Measurements from ENCODE around the gene ROGDI.
"Not testable (repeated sequence)": the region's sequence is repeated elsewhere in the genome, so short reads cannot be mapped to it uniquely, and the experiment has no call there.

The ROGDI gene

DNA sequence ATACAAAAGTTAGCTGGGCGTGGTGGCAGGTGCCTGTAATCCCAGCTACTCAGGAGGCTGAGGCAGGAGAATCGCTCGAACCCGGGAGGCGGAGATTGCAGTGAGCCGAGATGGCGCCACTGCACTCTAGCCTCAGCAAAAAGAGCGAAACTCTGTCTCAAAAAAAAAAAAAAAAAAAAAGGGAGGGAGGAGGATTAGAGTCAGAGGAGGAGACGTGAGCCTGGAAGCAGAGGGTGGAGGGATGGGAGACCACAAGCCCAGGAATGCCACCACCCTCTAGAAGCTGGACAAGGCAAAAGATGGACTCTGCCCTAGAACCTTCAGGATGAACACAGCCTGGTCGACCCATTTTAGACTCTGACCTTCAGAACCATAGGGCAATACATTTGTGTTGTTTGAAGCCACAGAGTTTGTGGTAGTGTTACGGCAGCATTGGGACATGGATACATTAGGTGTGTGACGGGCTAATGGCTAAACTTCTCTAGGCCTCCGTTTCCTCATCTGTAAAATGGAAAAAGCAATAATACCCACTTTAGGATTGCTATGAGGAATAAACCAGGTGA, 9.4 kb downstream of the ROGDI start:
- no peak overlapping the region for H3K4me3 Mint-ChIP-seq
- no peaks in the 10 kb centered on the region for H3K9me3 Mint-ChIP-seq
- H3K27me3 Mint-ChIP-seq = peaks cover 6% of the 10 kb centered on the region
- H3K27ac Mint-ChIP-seq = no peak overlapping the region
- intact Hi-C loops (cut with micrococcal nuclease) = no loop called here
- H3K4me1 Mint-ChIP-seq (ENCODE audit: low read depth) = no peaks in the 10 kb centered on the region
- peaks cover 31% of the 10 kb centered on the region for H3K36me3 Mint-ChIP-seq (ENCODE audit: low read depth)

DNA sequence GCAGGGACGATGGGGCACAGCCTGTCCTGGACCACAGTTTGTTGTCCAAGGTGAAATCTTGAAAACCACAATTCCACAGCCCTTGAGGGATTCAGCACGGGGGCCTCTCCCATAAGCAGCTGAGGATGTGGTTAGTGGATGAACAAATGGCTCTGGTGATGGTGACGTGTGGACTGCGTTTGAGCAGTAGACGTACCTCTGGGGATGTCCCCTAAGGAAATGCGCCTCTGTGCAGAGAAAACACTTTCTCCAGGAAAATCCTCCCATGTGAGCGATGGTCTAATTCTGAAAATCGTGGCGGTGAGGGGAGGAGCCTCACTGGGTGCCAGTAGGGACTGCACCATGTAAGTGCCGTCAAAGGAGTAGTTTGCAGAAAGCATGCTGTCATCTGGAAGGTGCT, 11.6 kb downstream of the ROGDI start:
- Mint-ChIP-seq H3K4me1 (ENCODE audit: low read depth) (no peaks in the 10 kb centered on the region), H3K9me3 (no peaks in the 10 kb centered on the region), H3K27ac (no peak overlapping the region), H3K27me3 (peaks cover 9% of the 10 kb centered on the region), H3K4me3 (no peak overlapping the region), H3K36me3 (ENCODE audit: low read depth) (peaks cover 10% of the 10 kb centered on the region)
- intact Hi-C loops (cut with micrococcal nuclease) = no loop called here

DNA sequence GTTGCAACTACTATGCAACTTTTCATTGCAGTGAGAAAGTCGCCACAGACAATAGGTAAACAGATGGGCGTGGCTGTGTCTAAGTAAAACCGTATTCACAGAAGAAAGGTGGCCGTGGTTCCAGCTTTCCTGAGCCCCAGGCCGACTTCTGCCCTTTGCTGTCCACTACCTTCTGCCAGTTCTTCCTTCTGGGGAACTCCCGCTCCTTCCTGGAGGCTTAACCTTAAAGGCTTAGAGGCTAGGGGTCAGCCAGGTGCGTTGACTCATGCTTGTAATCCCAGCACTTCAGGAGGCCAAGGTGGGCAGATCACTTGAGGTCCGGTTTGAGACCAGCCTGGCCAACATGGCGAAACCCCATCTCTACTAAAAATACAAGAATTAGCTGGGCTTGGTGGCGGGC, 12.2 kb downstream of the ROGDI start:
- Mint-ChIP-seq H3K9me3 (no peaks in the 10 kb centered on the region), H3K4me3 (no peak overlapping the region), H3K4me1 (ENCODE audit: low read depth) (no peaks in the 10 kb centered on the region), H3K36me3 (ENCODE audit: low read depth) (peaks cover 4% of the 10 kb centered on the region), H3K27me3 (peaks cover 9% of the 10 kb centered on the region), H3K27ac (no peak overlapping the region)
- intact Hi-C loops (cut with micrococcal nuclease) = no loop called here

DNA sequence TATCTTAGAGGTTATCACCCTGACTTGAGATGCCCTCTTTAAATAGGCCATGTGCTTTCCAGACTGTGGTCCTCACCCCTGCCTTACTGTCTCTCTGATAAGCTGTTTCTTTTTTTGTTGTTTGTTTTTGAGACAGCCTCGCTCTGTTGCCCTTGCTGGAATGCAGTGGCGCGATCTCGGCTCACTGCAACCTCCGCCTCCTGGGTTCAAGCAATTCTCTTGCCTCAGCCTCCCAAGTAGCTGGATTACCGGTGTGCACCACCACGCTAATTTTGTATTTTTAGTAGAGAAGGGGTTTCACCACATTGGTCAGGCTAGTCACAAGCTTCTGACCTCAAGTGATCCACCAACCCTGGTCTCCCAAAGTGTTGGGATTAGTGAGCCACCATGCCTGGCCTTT, 13.5 kb downstream of the ROGDI start:
- Mint-ChIP-seq H3K9me3 (no peaks in the 10 kb centered on the region), H3K27ac (no peak overlapping the region), H3K36me3 (ENCODE audit: low read depth) (no peaks in the 10 kb centered on the region), H3K27me3 (peaks cover 9% of the 10 kb centered on the region), H3K4me1 (ENCODE audit: low read depth) (no peaks in the 10 kb centered on the region), H3K4me3 (no peak overlapping the region)
- intact Hi-C loops (cut with micrococcal nuclease) = no loop called here

DNA sequence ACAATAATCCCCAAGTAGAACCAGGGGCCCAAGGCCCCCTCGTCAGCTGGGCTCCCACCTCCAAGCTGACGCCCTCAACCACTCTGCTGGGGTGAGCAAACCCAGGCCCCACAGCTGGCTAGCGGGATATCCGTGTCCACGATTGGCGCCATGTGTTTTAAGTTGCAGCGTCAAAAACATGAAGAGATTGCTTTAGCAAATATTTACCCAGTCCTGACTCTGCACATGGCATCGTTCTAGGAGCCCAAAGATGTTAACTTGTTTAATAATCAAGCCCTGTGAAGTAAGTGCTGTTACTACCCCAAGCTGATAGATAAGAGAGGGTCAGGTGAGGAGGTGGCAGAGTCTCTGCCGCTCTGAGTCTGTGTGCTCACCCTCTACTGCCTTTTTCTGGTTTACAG, 13.9 kb downstream of the ROGDI start:
- no peaks in the 10 kb centered on the region for H3K36me3 Mint-ChIP-seq (ENCODE audit: low read depth)
- no peak overlapping the region for H3K4me3 Mint-ChIP-seq
- intact Hi-C loops (cut with micrococcal nuclease) = no loop called here
- no peaks in the 10 kb centered on the region for H3K9me3 Mint-ChIP-seq
- H3K4me1 Mint-ChIP-seq (ENCODE audit: low read depth) = no peaks in the 10 kb centered on the region
- H3K27ac Mint-ChIP-seq = no peak overlapping the region
- peaks cover 9% of the 10 kb centered on the region for H3K27me3 Mint-ChIP-seq

DNA sequence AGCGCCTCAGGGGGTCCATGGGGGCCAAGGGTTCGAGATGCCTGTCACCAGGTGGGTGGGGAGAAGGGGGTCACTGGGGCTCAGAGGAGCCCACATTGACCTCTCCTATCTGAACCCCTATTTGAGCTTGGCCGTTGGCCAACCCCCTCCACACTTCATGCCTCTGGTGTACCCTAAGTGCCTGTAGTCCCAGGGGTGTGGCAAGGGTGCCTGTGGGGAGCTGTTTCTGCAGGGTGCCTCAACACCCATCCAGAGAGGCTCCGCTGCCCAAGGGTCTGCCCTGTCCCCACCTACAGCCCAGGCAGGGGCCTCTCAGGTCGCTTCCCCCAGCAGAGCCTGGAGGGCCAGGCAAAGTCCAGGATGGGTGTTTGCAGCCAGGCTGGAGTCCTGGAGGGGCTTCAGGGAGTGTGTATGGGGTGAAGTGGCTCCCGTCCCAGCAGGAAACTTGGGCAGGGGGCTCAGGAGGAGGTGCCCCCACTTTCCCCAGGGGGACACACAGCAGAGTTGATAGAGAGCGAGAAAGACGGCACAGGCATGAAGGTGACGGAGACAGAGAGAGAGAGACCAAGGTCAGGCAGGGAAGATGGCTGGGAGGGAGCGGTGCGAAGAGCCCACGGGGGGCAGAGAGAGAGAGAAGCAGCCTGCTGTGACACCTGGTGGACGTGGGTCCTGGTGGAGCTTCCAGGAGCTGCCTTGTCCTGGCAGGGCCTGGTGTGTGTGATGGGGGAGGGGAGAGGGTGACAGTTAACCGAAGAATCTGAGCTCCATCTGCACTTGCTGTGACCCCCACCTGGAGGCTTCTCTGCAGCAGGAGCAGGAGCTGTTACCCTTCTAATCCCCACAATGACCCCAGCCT, 14.6 kb downstream of the ROGDI start, which contains the start of gene SEPTIN12:
SEPTIN12 (minus strand) TSS at position 719 of the 856 bp plus-strand sequence; CDS start at position 19, 700 bp downstream.
- H3K4me3 Mint-ChIP-seq = no peak within 1 kb of the TSS
- H3K27me3 Mint-ChIP-seq = peaks cover 9% of the 10 kb centered on the region
- H3K27ac Mint-ChIP-seq = no peak within 1 kb of the TSS
- H3K4me1 Mint-ChIP-seq (ENCODE audit: low read depth) = peaks cover 5% of the 10 kb centered on the region
- intact Hi-C loops (cut with micrococcal nuclease) = no loop called here
- H3K36me3 Mint-ChIP-seq (ENCODE audit: low read depth) = no peaks in the 10 kb centered on the region
- no peaks in the 10 kb centered on the region for H3K9me3 Mint-ChIP-seq

DNA sequence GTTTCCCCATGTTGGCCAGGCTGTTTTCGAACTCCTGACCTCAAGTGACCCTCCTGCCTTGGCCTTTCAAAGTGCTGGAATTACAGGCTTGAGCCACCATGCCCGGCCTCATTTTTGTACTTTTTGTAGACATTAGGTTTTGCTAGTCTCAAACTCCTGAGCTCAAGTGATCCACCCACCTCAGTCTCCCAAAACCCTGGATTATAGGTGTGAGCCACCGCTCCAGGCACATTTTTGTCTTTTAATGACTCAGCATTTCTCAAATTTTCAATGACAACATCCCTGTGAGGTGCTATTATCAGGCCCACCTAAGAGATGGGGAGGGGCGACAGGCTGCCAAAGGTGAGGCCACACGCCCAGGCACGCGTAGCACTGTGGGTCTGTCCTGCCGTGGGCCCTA, 15.4 kb downstream of the ROGDI start:
- intact Hi-C loops (cut with micrococcal nuclease) = no loop called here
- Mint-ChIP-seq H3K4me3 (no peak overlapping the region), H3K4me1 (ENCODE audit: low read depth) (peaks cover 13% of the 10 kb centered on the region), H3K27me3 (peaks cover 9% of the 10 kb centered on the region), H3K9me3 (no peaks in the 10 kb centered on the region), H3K36me3 (ENCODE audit: low read depth) (no peaks in the 10 kb centered on the region), H3K27ac (no peak overlapping the region)

DNA sequence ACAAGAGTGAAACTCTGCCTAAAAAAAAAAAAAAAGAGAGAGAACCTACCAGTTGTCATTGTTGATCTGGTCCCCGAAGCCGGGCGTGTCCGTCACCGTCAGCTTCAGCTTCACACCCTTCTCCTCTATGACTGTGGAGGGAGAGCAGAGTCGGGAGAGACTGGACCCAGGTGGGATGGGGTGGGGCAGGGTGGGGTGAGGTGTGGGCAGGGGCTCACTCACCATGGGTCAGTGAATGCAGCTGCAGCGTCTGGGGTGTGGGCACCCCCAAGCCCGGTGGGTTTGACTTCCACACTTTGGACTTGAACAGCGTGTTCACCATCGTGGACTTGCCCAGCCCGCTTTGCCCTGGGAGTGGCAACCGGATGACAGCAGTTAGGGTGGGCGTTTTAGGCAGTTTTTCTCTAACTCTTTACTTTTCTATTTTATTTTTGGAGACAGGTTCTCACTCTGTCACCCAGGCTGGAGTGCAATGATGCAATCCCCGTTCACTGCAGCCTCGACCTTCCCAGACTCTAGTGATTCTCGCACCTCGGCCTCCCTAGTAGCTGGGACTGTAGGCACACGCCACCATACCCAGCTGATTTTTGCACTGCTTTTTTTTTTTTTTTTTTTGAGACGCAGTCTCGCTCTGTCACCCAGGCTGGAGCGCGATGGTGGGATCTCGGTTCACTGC, 16.5 kb downstream of the ROGDI start:
- Mint-ChIP-seq H3K9me3 (no peaks in the 10 kb centered on the region), H3K36me3 (ENCODE audit: low read depth) (no peaks in the 10 kb centered on the region), H3K4me3 (no peak overlapping the region), H3K4me1 (ENCODE audit: low read depth) (peaks cover 20% of the 10 kb centered on the region), H3K27me3 (peaks cover 9% of the 10 kb centered on the region), H3K27ac (no peak overlapping the region)
- intact Hi-C loops (cut with micrococcal nuclease) = no loop called here

DNA sequence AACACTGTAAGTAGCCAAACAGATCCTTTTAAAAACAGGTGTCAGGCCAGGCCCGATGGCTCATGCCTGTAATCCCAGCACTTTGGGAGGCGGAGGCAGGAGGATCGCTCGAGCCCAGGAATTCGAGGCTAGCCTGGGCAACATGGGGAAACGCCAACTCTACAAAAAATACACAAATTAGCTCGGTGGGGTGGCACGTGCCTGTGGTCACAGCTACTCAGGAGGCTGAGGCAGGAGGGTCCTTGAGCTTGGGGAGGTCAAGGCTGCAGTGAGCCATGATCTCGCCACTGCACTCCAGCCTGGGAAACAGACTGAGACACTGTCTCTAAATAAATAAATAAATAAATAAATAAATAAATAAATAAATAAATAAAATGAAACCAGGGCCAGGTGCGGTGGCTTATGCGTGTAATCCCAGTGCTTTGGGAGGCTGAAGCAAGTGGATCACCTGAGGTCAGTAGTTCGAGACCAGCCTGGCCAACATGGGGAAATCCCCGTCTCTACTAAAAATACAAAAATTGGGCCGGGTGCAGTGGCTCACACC, 17.9 kb downstream of the ROGDI start:
- H3K36me3 Mint-ChIP-seq (ENCODE audit: low read depth); H3K27me3 Mint-ChIP-seq; H3K27ac Mint-ChIP-seq; H3K4me3 Mint-ChIP-seq; H3K9me3 Mint-ChIP-seq; intact Hi-C loops (cut with micrococcal nuclease): not testable (repeated sequence)
- peaks cover 20% of the 10 kb centered on the region for H3K4me1 Mint-ChIP-seq (ENCODE audit: low read depth)

DNA sequence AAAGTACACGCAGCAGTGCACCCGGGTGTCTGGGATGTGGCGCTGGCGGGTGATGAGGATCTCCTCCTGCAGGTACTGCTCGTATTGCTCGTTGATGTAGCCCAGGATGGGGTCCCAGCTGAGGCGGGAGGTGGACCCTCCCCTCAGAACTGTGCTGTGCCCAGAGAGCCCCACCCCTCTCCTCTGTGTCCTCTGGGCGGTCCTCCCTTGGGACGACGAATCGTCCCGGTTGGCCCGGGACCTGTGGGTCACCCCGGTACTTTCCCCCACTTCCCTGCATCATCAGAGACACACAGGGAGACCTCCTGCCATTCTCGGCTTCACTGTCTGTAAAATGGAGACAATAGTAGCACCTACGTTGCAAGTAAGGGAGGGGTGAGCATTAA, 18.5 kb downstream of the ROGDI start:
- Mint-ChIP-seq H3K4me1 (ENCODE audit: low read depth) (peaks cover 20% of the 10 kb centered on the region), H3K4me3 (no peak overlapping the region), H3K27me3 (peaks cover 4% of the 10 kb centered on the region), H3K36me3 (ENCODE audit: low read depth) (no peaks in the 10 kb centered on the region), H3K9me3 (no peaks in the 10 kb centered on the region), H3K27ac (no peak overlapping the region)
- intact Hi-C loops (cut with micrococcal nuclease) = no loop called here

DNA sequence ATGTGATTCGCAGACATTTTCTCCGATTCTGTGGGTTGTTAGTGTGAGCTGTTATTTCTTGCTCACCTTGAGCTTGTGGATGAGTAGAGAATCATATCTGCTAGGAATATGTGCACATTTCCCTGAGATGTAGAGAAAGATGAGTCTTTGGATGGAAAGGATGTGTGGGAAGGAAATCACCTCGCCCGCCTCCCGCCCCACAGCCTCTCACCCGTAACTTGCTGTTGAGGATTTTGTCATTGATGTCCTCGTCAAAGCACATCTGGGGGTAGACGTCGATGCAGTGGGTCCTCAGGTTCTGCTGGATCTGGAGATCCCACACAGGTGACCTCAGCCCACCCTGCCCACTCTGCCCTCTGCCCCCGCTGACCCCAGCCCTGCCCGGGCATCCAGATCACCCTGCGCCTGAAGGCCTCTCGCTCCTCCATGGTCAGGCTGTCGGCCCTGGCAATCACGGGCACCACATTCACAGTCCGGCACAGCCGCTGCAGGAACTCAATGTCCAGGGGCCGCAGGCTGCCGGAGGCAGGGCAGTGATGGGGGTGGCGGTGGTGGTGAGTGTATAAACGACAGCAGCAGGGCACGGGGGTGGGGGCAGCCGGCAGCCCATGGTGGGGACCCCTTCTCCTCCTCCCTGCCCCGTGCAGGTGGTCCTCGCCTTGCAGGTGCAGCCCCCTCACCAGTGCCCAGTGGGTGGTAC, 19.0 kb downstream of the ROGDI start:
- Mint-ChIP-seq H3K4me3 (no peak overlapping the region), H3K9me3 (no peaks in the 10 kb centered on the region), H3K27ac (no peak overlapping the region), H3K27me3 (peaks cover 4% of the 10 kb centered on the region), H3K36me3 (ENCODE audit: low read depth) (no peaks in the 10 kb centered on the region), H3K4me1 (ENCODE audit: low read depth) (peaks cover 20% of the 10 kb centered on the region)
- intact Hi-C loops (cut with micrococcal nuclease) = no loop called here

DNA sequence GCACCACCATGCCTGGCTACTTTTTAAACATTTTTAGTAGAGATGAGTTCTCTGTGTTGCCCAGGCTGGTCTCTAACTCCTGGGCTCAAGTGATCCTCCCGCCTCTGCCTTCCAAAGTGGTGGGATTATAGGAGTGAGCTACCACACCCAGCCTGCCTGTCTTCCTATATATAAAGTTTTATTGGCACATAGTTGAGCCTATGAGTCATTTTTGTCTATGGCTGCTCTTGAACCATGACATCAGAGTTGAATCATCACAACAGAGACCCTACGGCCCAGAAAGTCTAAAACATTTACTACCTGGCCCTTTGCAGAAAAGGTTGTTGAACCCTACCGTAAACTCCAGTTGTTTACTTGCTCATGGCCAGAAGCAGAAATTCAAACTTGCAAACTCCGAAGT, 22.2 kb downstream of the ROGDI start:
- intact Hi-C loops (cut with micrococcal nuclease) = no loop called here
- H3K27me3 Mint-ChIP-seq = no peaks in the 10 kb centered on the region
- H3K36me3 Mint-ChIP-seq (ENCODE audit: low read depth) = no peaks in the 10 kb centered on the region
- H3K9me3 Mint-ChIP-seq = no peaks in the 10 kb centered on the region
- H3K4me1 Mint-ChIP-seq (ENCODE audit: low read depth) = peaks cover 22% of the 10 kb centered on the region
- H3K4me3 Mint-ChIP-seq = no peak overlapping the region
- no peak overlapping the region for H3K27ac Mint-ChIP-seq

DNA sequence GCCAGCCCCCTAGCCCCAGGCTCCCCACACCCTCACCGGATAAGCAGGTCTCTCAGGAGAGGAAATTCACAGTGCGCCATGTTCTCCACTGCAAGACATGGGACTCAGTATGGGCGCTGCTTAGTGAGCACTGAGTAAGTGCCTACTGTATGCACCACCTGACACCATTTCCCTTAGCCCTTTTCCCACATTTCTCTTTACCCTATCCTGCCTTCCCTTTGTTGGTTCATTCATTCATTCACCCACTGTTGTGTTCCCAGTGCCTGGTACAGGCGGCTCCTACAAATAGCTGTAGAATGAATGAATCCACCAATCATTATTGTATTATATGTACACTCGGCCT, 24.4 kb downstream of the ROGDI start:
- Mint-ChIP-seq H3K4me1 (ENCODE audit: low read depth) (peaks cover 28% of the 10 kb centered on the region), H3K27me3 (no peaks in the 10 kb centered on the region), H3K36me3 (ENCODE audit: low read depth) (no peaks in the 10 kb centered on the region)

More for the DNA sequence above, 24.4 kb downstream of the ROGDI start:
- Mint-ChIP-seq H3K27ac (no peak overlapping the region), H3K9me3 (no peaks in the 10 kb centered on the region), H3K4me3 (no peak overlapping the region)
- intact Hi-C loops (cut with micrococcal nuclease) = no loop called here

Measured in dendritic cell treated with granulocyte-macrophage colony-stimulating factor and Interleukin-4, amounts not matched to agents 40 ng/mL and 50 ng/mL, for 4 days (primary cell).